Hepatocyte (in vitro differentiated cells): ENCODE measurements around the gene ITPKC. TPM values are rescaled to one million over a fixed set of nuclear protein-coding genes. Genes with fewer than 3 reads are reported as not detected.

ENCODE experiments used
- DNase-seq: peaks from one replicate; pipeline ENCODE4 v3.0.0-alpha.2; 2016; ENCODE audit warnings: low spot score
- H2AFZ ChIP-seq: fragments of 200-600 bp; sonication (generic); 2 replicates; pipeline ENCODE4 v1.6.0; 2016; ENCODE audit warnings: antibody characterized with exemption, mild to moderate bottlenecking
- H3K27ac ChIP-seq: fragments of 200-600 bp; sonication (generic); 2 replicates; pipeline ENCODE4 v1.5.1; 2016; ENCODE audit warnings: mild to moderate bottlenecking
- H3K27me3 ChIP-seq: fragments of 200-600 bp; sonication (generic); 2 replicates; pipeline ENCODE4 v1.6.1; 2016
- H3K36me3 ChIP-seq: fragments of 200-600 bp; sonication (generic); replicated peaks from 2 replicates; pipeline ENCODE4 v1.5.1; 2016; ENCODE audit warnings: low read depth; ENCODE audit not compliant: insufficient read depth
- H3K4me1 ChIP-seq: fragments of 200-600 bp; sonication (generic); 2 replicates; pipeline ENCODE4 v1.5.1; 2016; ENCODE audit warnings: mild to moderate bottlenecking, moderate library complexity; ENCODE audit not compliant: insufficient read depth
- H3K4me2 ChIP-seq: fragments of 200-600 bp; sonication (generic); 2 replicates; pipeline ENCODE4 v1.6.0; 2016
- H3K4me3 ChIP-seq: fragments of 200-600 bp; sonication (generic); 2 replicates; pipeline ENCODE4 v1.5.1; 2016; ENCODE audit warnings: mild to moderate bottlenecking
- H3K79me2 ChIP-seq: fragments of 200-600 bp; sonication (generic); 2 replicates; pipeline ENCODE4 v1.6.0; 2017; ENCODE audit warnings: mild to moderate bottlenecking
- H3K9me2 ChIP-seq: fragments of 200-600 bp; sonication (generic); replicated peaks from 2 replicates; pipeline ENCODE4 v1.6.0; 2017; ENCODE audit warnings: mild to moderate bottlenecking; ENCODE audit not compliant: insufficient read depth
- H3K9me3 ChIP-seq: fragments of 200-600 bp; sonication (generic); 2 replicates; pipeline ENCODE4 v1.5.1; 2016; ENCODE audit warnings: low read depth, mild to moderate bottlenecking
- H4K20me1 ChIP-seq: fragments of 200-600 bp; sonication (generic); 2 replicates; pipeline ENCODE4 v1.6.0; 2016; ENCODE audit warnings: mild to moderate bottlenecking; ENCODE audit not compliant: insufficient read depth, poor library complexity, severe bottlenecking
- EZH2 ChIP-seq: fragments of 200-600 bp; sonication (generic); IDR thresholded peaks from 2 replicates; pipeline ENCODE4 v1.6.1; 2016; ENCODE audit warnings: antibody characterized with exemption, mild to moderate bottlenecking, borderline replicate concordance
- EZH2phosphoT487 ChIP-seq: fragments of 200-600 bp; sonication (generic); IDR thresholded peaks from one replicate; pipeline ENCODE4 v1.6.1; 2018; ENCODE audit warnings: antibody characterized with exemption, mild to moderate bottlenecking, low read depth, moderate library complexity; ENCODE audit not compliant: unreplicated experiment, severe bottlenecking
- WGBS: methylation state at CpG from one replicate; pipeline ENCODE4 v1.1.6; 2016; ENCODE audit warnings: low lambda C conversion rate; ENCODE audit errors: missing lambda C conversion rate; 5-methylcytosine and 5-hydroxymethylcytosine counted together
- polyA plus RNA-seq: library from polyadenylated mRNA; unstranded; fragments of >200 nt; fragmentation: Nextera tagmentation; extraction: Ambion mirVana; gene quantifications from 2 replicates; pipeline ENCODE4 v1.2.1, GENCODE V29; 2016
- total RNA-seq: library from RNA; depleted of rRNA; stranded (reverse); fragments of >200 nt; gene quantifications from 2 replicates; pipeline ENCODE4 v1.2.3, GENCODE V29; 2014
- TF ChIP-seq, protein P1 (sequence below): fragments of 200-600 bp; sonication (generic); IDR thresholded peaks from 2 replicates; pipeline ENCODE4 v1.5.1; 2016; ENCODE audit warnings: antibody characterized with exemption, mild to moderate bottlenecking; ENCODE audit not compliant: poor library complexity

ITPKC gene
- total and polyA plus RNA-seq, 2 experiments from 2014 or later: 52.9 to 75.8 TPM

GRCh38 chr19:40742886-40743285, 26.0 kb downstream of the ITPKC start:
- Histone ChIP-seq H2AFZ (no peak overlapping the region), H3K9me3 (no peaks in the 10 kb centered on the region), H3K79me2 (no peaks in the 10 kb centered on the region), H3K9me2 (no peaks in the 10 kb centered on the region), H3K36me3 (no peaks in the 10 kb centered on the region), H3K4me2 (no peak overlapping the region), H3K27me3 (no peaks in the 10 kb centered on the region), H3K4me3 (no peak overlapping the region), H3K4me1 (peaks cover 10% of the 10 kb centered on the region), H3K27ac (no peak overlapping the region), H4K20me1 (no peaks in the 10 kb centered on the region)
- WGBS: 95% methylated on average over 12 of the region's 12 CpGs
- no peak for DNase-seq
- TF ChIP-seq, protein P1, sequence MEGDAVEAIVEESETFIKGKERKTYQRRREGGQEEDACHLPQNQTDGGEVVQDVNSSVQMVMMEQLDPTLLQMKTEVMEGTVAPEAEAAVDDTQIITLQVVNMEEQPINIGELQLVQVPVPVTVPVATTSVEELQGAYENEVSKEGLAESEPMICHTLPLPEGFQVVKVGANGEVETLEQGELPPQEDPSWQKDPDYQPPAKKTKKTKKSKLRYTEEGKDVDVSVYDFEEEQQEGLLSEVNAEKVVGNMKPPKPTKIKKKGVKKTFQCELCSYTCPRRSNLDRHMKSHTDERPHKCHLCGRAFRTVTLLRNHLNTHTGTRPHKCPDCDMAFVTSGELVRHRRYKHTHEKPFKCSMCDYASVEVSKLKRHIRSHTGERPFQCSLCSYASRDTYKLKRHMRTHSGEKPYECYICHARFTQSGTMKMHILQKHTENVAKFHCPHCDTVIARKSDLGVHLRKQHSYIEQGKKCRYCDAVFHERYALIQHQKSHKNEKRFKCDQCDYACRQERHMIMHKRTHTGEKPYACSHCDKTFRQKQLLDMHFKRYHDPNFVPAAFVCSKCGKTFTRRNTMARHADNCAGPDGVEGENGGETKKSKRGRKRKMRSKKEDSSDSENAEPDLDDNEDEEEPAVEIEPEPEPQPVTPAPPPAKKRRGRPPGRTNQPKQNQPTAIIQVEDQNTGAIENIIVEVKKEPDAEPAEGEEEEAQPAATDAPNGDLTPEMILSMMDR: no peak
- TF ChIP-seq EZH2phosphoT487 (no peak), EZH2 (no peak)

DNA sequence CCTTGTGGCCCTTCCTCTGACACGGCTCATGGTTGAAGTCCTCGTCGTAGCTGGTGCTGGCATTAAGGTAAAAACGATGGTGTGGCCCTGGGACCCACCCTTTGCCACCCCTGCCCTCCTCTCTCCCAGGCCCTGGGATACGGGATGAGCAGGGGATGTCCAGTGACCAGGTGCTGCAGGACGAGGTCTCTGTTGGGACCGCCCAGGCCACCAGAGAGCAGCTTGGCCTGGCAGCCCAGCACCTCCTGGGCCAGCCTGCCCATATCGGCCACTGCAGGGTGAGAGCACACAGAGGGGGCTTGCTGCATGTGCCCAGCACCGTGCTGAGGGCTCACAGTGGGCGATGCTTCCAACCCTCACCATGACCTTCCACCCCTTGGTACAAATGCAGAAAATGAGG, 27.0 kb downstream of the ITPKC start:
- Histone ChIP-seq H3K4me1 (peaks cover 10% of the 10 kb centered on the region), H3K9me2 (no peaks in the 10 kb centered on the region), H3K36me3 (no peaks in the 10 kb centered on the region), H2AFZ (no peak overlapping the region), H3K27me3 (no peaks in the 10 kb centered on the region), H3K27ac (no peak overlapping the region), H4K20me1 (no peaks in the 10 kb centered on the region), H3K79me2 (no peaks in the 10 kb centered on the region), H3K4me3 (no peak overlapping the region), H3K9me3 (no peaks in the 10 kb centered on the region), H3K4me2 (no peak overlapping the region)
- no peak for TF ChIP-seq EZH2
- 96% methylated on average over 10 of the region's 10 CpGs for WGBS
- DNase-seq: no peak

- peak overlapping the region; percentile 56 for H3K4me2 ChIP-seq
- no peak overlapping the region for H3K4me3 ChIP-seq
- no peak overlapping the region for H2AFZ ChIP-seq
- no peaks in the 10 kb centered on the region for H3K36me3 ChIP-seq
- H3K9me3 ChIP-seq: no peaks in the 10 kb centered on the region
- peaks cover 18% of the 10 kb centered on the region for H3K4me1 ChIP-seq
- H3K79me2 ChIP-seq: peaks cover 7% of the 10 kb centered on the region
- no peaks in the 10 kb centered on the region for H4K20me1 ChIP-seq
- peak overlapping the region; percentile 79 for H3K27ac ChIP-seq
- H3K9me2 ChIP-seq: no peaks in the 10 kb centered on the region
- no peak for TF ChIP-seq EZH2phosphoT487
- TF ChIP-seq, protein P1: peak; percentile 13
- 59% methylated on average over 17 of the region's 17 CpGs for WGBS
- no peaks in the 10 kb centered on the region for H3K27me3 ChIP-seq
- peak; percentile 49 for DNase-seq
Observed at GRCh38 chr19:40744554-40745401, 27.9 kb downstream of the ITPKC start.

DNA sequence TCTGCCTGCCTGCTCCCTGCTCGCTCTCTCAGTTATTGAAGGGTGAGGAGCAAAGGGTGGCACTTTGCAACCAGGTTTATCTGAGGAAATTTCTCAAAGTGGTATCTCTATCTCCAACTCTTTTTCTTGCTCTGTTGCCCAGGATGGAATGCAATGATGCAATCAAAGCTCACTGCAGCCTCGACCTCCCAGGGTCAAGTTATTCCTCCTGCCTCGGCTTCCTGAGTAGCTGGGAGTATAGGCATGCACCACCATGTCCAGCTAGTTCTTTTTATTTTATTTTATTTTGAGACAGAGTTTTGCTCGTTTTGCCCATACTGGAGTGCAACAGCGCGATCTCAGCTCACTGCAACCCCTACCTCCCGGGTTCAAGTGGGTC, 28.5 kb downstream of the ITPKC start:
- Histone ChIP-seq H3K27me3 (no peaks in the 10 kb centered on the region), H3K4me1 (peaks cover 20% of the 10 kb centered on the region), H3K9me2 (no peaks in the 10 kb centered on the region), H3K4me2 (peak overlapping the region; percentile 56), H3K36me3 (no peaks in the 10 kb centered on the region), H3K27ac (peak overlapping the region; percentile 79), H3K79me2 (peaks cover 10% of the 10 kb centered on the region), H3K4me3 (no peak overlapping the region), H2AFZ (no peak overlapping the region), H4K20me1 (no peaks in the 10 kb centered on the region), H3K9me3 (no peaks in the 10 kb centered on the region)
- TF ChIP-seq EZH2 (no peak), EZH2phosphoT487 (no peak)
- TF ChIP-seq, protein P1: no peak
- DNase-seq: no peak
- WGBS: 73% methylated on average over 7 of the region's 7 CpGs
